Testis (tissue), 2 donors: ENCODE data around the gene PRKN.

Experiments used
- POLR2A ChIP-seq: fragments of 450-650 bp; IDR thresholded peaks from one replicate; pipeline ENCODE4 v1.6.1; 2017; ENCODE audit warnings: antibody characterized with exemption, mild to moderate bottlenecking, moderate library complexity
- TF ChIP-seq, protein P1 (sequence below), 3 experiments: fragments of 450-650 bp in 2 of 3; fragments of 200-600 bp in 1 of 3; sonication (generic) in 1 of 3; IDR thresholded peaks; one replicate each; pipeline ENCODE4 v1.5.1; 2016 to 2019; ENCODE audit warnings: antibody characterized with exemption in 3 of 3, mild to moderate bottlenecking in 2 of 3, moderate library complexity in 1 of 3

DNA sequence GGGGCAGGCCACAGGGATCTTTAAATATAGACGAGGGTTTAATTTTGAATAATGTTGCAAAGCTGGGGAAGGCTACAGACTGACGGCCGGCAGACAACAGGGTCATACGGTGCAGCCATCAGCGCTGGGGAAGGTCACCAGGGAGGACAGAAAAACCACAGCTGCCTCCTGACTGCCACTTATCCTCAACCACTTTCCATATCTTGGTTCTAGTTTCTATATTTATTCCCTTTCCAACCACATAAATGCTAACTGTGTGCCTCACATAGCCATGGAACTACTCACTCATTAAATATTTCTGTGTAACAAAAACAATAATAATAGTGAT is 1368.0 kb downstream of the PRKN start:
- no peak for TF ChIP-seq POLR2A
- TF ChIP-seq, protein P1, sequence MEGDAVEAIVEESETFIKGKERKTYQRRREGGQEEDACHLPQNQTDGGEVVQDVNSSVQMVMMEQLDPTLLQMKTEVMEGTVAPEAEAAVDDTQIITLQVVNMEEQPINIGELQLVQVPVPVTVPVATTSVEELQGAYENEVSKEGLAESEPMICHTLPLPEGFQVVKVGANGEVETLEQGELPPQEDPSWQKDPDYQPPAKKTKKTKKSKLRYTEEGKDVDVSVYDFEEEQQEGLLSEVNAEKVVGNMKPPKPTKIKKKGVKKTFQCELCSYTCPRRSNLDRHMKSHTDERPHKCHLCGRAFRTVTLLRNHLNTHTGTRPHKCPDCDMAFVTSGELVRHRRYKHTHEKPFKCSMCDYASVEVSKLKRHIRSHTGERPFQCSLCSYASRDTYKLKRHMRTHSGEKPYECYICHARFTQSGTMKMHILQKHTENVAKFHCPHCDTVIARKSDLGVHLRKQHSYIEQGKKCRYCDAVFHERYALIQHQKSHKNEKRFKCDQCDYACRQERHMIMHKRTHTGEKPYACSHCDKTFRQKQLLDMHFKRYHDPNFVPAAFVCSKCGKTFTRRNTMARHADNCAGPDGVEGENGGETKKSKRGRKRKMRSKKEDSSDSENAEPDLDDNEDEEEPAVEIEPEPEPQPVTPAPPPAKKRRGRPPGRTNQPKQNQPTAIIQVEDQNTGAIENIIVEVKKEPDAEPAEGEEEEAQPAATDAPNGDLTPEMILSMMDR (IDR thresholded peaks at IDR 0.05), result no peak
